ENCODE measurements around the gene NOX5.

Gene NOX5

DNA sequence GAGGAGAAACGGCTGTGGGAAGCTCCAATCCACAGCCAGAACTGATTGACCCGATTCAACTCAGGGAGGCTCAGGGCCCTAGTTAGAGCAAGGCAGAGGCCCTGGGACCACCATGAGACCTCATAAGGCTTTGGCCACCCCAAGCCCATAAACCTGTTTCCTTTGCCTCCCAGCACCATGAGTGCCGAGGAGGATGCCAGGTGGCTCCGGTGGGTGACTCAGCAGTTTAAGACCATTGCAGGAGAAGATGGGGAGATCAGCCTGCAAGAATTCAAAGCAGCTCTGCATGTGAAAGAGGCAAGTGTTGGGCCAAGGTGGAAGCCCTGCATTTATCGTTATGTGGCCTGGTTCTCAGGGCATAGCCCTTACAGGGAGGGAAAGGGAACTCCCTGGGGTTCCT lies 11.9 kb downstream of the NOX5 start:
- no peak for DNase-seq

DNA sequence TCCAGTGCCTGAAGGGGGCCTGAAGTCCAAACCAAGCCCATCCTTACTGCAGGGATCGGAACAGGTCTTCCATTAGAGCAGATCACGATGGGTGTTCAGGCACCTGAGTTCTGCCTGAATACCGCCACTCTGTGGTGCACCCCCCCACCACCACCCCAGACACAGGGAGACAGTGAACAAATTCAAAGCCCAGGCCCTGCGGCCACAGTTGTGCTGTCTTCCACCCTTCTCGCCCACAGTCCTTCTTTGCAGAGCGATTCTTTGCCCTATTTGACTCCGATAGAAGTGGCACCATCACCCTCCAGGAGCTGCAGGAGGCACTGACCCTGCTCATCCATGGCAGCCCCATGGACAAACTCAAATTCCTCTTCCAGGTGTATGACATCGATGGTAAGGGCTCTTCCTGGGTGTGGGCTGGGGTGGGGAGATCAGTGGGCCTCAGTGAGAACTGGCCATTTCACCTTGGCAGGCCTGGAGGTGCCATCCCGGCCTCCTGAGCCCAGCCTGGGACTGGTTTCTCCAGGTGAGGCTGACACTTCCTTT lies 13.6 kb downstream of the NOX5 start:
- DNase-seq, result no peak

DNA sequence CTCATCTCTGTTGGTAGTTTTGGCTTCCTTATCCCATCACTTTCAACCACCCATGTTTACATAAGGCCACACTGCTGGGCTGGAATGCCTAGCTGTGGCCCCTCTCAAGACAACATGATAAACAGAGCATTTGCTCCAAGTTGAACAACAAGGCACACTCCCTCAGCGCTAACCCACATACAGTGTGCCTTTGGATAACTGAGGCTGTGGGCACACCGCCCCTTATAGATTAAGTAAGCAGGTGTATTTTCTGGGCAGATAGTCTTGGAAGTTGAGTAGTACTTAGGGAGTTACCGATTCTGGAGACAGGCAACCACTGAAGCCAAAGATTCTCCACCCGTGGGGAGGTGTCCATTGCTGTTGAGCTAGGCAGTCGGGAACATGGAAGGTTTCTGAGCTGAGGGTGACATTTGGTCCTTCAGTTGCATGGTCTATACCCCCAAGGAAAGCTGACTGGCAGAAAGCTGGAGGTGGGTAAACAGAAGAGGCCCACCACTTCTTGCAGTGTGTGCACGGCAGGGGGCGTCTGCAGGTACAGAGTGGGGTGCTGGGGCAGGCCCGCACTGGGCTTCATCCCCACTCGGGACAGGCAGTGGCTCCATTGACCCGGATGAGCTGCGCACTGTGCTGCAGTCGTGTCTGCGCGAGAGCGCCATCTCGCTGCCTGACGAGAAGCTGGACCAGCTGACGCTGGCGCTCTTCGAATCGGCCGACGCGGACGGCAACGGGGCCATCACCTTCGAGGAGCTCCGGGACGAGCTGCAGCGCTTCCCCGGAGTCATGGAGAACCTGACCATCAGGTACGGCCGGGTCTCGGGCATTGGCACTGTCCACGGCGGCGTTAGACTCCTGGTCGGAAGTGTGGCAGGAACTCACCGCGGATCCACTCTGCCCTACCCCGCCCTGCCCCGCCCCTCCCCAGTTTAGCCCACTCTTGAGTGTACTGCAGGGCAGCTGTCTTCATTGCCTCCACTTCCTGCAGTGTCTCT lies 16.8 kb downstream of the NOX5 start:
- DNase-seq, result no peak

DNA sequence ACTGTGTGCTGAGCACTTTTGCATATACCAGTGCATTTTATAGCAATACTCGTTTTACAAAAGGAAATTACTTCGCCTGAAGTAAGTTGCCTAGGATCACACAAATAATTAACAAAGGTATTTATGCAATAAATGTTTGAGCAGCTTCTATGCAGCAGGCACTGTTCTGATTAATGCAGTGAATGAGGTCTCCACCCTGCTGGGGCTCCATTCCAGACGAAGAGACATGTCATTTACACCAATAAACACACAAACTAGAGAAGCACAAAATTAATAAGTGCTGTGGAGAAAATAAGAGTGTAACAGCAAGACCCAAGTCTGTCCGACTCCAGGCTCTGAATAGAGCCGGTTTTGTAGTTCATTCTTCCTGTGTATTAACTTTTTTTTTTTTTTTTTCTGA lies 17.5 kb downstream of the NOX5 start:
- no peak for DNase-seq

DNA sequence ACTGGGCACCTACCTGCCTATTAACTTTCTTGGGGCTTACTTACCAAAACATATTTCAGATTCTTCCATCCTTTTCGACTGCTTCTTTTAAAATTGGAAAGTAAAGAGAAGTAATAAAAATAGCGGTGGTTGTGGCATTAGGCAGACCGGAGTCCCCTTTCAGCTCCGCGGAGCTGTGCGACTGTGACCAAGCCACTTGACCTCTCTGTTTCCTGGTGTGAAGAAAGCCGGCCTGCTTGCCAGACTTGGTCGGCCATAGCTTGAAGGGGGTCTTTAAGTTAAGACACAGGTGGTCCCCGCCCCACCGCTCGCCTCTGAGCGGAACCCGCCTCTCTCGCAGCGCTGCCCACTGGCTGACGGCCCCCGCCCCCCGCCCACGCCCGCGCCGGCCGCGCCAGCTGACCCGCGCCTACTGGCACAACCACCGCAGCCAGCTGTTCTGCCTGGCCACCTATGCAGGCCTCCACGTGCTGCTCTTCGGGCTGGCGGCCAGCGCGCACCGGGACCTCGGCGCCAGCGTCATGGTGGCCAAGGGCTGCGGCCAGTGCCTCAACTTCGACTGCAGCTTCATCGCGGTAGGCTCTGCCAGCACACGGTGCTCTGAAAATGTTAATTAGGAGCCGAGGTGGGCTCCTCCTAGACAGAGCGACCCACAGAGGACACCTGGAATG lies 18.3 kb downstream of the NOX5 start:
- no peak for DNase-seq

DNA sequence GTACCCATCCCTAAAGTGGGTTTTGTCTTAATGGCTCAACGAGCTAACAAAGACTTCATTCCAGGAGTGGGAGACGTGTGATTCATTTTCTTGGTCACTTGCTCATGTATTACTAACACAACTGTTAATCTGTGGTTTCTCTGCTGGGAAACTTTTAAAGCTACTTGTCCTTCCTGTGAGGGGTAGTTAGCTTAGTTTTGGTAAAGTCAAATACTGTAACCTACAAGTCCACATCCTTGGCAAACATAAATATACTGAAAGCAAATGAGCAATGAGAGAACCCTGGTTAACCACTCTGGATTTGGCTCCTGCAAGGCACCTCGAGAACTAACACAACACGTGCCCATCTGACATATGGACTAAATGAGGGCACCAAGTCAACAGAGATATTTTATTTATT lies 19.9 kb downstream of the NOX5 start:
- no peak for DNase-seq

DNA sequence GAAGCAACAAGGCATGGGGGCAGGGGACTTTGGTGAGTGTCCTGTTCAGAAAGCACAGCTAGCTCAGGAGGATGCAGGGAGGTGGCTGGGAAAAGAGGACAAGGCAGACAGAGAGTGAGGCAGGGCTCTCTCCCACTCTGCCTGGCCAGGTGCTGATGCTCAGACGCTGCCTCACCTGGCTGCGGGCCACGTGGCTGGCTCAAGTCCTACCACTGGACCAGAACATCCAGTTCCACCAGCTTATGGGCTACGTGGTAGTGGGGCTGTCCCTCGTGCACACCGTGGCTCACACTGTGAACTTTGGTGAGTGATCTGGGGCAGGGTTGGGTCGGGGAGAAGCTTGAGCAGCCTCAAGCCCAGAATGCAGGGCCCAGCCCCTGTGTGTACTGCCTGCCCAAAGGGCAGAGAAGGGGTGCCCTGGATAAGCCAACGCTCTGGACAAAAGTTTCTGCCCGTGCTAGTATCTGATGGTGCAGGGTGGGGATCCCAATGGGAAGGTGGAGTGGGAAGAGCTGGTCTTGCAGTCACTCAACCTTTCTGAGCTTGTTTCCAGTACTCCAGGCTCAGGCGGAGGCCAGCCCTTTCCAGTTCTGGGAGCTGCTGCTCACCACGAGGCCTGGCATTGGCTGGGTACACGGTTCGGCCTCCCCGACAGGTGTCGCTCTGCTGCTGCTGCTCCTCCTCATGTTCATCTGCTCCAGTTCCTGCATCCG lies 20.9 kb downstream of the NOX5 start:
- DNase-seq, result no peak

DNA sequence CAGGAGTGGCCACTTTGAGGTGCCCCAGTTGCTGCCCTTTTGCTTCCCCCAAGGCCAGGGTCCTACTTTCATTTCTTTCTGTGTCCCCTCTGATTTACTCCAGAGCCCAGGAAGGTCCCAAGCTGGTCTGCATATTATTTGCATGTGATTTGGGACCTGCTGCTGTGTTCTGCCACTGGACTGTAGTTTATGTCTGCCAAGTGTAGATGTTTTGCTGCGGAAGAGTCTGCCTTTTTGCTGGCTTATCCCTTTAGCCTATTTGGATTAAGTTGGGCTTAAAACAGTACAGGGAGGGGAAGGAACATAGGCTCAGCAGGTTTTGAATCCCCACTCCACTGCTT lies 21.4 kb downstream of the NOX5 start:
- no peak for DNase-seq

DNA sequence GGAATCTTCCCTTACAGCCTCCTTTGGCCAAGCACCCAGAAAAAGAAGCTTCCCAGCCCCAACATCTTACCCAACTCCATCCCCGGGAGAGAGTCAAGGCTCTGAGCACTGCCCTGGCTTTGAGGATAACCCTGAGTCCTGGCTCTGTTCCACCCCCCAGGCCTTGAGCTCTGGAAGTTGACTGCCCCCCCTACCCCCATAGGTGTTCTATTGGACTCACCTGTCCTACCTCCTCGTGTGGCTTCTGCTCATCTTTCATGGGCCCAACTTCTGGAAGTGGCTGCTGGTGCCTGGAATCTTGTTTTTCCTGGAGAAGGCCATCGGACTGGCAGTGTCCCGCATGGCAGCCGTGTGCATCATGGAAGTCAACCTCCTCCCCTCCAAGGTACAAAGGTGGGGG lies 22.3 kb downstream of the NOX5 start:
- DNase-seq, result no peak

DNA sequence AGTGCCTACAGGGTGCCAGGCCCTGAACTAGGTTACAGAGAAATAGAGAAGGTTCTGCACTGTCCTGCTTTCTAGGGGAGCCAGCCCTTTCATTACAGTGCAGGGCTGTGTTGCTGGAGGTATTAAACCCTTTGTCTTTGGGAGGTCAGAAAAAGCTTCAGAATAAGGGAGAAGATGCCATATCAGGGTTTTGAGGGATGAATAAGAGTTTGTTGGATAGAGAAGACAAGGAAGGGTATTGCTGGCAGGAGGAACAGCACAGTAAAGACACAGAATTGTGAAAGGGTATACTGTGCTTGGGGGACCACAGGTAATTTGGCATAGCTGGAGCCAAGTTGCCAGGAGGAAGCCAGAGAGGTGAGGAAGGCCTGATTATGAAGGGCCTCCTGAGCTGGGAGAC lies 23.0 kb downstream of the NOX5 start:
- DNase-seq, result no peak

DNA sequence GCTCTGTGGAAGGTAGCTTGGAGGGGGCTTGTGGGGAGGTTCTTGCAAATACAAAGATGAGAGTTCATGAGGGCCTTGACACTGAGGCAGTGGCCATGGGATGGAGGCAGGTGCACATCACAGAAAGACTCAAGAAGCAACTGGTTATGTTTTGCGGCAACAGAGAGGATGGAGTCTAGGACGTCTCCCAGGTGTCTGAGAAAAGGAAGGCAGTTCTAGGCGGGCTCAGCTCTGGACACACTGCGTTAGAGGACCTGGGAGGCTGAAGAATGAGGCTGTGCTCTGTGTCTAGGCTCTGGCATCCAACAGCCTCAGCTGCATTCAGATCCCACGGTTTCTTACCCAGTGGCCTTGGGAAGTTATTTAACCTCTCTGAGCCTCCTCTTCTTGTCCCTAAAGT lies 23.5 kb downstream of the NOX5 start:
- no peak for DNase-seq

DNA sequence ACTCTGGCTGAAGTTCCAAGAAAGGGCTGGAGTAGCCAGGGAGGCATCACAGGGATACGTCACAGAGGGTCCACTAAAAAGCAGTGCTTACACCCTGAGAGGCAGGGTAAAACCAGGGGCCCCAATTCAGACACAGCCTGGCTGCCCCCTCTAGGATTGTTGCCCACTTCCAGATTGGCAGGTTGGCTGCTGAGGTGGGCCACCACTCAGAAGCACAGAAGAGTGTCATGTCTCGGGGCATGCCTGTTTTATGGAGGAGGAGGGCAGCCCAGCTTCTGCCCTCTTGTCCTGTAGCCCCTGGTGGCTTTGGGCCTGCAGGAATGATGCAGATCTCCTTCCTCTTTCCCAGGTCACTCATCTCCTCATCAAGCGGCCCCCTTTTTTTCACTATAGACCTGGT lies 24.0 kb downstream of the NOX5 start:
- DNase-seq, result no peak

DNA sequence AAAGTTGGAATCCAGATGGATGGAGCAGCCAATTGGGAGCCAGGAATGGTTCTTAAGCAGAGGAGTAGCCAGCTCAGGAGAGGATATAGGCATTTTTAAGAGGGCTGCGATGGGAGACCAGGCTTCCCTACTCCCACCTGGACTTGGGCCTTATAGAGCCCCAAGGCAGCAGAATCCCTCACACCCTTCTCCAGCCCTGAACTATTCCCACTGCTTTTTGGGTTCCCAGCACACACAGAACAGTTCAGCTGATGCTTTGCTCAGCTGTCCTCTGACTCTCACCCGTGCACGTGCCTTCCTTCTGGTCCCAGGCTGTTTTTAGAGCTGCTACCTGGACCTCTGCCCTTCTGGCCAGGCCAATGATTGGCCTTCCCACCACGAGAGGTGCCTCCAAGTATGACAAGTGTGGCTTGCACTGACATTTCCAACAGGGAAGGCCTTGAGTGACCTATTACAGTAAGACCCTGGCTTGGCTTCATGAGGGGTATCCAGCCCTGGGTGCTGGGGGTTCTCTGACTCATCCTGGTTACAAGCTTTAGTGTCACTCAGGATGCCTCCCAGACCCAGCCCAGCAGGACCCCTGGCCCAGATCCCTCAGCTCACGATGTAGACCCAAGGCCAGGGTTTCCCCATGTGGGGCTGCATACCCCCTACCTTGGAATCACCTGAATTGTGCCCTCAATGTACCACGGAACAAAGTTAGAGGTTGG lies 25.2 kb downstream of the NOX5 start:
- DNase-seq, result no peak

DNA sequence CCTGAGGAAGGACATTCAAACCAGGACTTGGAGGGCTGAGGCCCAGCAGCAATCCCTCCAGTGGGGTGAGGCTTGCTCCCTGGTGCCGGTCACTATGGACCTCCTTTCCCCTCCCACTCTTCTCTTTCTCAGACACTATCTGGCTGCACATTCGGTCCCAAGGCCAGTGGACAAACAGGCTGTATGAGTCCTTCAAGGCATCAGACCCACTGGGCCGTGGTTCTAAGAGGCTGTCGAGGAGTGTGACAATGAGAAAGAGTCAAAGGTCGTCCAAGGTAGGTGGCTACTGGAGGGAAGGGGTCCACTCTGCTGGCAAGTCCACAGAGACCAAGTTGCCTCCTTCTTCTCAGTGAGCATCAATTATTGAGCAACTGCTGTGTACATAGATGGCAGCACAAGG lies 28.0 kb downstream of the NOX5 start:
- DNase-seq, result no peak

DNA sequence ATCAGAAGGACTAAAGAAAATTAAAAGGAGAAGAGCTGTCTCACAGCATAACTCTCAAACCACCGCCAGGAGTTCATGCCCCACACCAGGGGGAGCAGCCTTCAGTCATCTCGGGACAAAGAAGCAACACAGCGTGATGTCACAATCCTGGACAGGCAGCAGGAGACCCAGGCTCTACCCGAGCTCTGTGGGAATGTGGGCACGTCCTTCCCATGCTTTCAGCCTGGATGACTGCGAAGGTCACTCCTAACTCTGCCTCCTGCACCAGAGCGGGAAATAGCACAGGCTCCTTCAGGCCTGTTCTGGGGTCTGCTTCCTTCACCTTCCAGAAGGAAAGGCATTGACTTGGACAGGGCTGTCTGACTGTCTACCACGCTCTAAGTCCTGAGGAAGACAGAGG lies 31.3 kb downstream of the NOX5 start:
- no peak for DNase-seq

DNA sequence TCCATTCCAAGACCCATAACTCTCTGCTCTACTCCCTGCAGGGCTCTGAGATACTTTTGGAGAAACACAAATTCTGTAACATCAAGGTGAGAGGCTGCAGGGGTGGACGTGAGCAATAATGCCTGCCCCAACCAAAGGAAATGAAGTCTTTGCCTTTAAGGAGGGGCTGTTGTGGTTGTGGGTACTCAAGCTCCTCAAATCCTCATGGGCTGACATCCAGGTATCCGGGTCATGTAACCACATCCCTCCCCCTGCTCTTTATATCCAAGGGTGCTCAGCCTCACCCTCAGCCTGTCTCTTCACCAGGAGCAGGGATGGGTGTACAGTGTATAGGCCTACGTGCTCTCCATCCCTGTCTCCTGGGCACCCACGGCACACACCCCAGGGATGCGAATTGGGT lies 32.3 kb downstream of the NOX5 start:
- no peak for DNase-seq

DNA sequence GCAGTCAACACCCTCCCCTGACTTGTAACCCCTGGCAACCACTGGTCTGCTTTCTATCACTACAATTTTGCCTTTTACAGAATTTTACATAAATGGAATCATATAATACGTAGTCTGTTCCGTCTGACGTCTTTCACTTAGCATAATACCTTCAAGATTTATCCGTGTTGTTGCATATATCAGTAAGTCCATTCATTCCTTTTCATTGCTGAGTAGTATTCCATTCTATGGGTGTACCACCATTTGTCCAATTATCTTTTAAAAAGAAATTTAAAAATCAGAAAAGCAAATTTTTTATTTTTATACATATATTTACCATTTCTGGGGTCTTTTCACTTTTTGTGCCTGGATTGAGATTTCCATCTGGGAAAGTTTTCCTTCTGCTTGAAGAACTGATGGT lies 35.5 kb downstream of the NOX5 start:
- DNase-seq, result no peak

DNA sequence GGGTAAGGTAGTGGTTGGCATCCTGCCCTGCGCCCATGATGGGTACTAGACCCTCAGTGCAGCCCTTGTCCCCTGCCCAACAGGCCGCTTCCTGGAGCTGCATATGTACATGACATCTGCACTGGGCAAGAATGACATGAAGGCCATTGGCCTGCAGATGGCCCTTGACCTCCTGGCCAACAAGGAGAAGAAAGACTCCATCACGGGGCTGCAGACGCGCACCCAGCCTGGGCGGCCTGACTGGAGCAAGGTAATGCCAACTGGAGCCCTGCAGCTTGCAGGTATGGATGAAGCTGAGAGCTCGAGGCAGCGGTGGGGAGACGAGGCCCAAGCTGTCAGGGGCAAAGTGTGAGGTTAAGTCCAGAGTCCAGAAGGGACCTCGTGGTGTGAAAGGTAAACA lies 40.8 kb downstream of the NOX5 start:
- DNase-seq, result no peak

DNA sequence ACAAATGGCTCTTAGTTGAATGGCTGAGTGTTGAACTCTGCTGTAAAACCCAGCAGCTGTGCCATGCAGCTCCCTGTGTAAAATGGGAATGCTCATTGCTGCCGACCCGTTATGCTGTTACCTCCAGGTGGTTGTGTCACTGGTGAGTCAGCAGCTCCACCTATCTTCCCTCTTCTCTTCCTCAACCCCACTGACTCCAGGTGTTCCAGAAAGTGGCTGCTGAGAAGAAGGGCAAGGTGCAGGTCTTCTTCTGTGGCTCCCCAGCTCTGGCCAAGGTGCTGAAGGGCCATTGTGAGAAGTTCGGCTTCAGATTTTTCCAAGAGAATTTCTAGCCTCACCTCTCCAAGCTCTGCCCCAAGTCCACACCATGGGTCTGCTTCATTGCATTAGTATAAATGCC lies 41.9 kb downstream of the NOX5 start:
- no peak for DNase-seq

DNA sequence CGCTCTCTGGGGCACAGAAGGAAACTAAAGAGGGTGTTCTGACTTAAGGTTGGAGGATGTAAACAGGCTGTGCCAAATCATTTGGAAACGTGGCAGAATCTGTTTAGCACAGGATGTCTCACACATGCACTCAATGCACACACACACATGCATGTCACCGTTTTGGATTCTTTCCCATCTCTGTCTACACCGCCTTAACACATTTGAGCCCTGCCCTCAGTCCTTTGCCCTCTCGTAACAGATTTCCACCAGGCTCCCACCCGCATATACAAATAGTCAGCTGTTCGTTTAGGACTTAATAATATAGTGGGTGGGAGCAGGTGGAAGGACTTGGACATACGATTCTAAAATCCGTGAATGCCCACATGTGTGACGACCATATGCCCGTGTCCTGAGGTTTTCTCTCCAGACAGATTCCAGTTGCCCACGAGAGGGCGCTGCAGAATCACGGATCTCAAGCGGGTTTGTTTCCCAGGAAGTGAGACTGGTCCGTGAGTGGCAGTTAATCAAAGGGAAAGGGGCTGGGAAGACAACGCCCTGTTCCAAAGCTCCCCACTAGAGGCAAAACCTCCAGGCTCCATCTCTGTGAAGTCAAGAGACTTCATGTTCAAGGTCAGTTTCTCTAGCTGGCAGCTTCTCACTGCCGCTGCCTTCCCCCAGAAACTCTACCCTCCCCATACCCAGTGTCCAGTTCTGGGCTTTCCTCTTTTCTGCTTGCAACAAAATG lies 44.5 kb downstream of the NOX5 start:
- DNase-seq, result peak; percentile 53

DNA sequence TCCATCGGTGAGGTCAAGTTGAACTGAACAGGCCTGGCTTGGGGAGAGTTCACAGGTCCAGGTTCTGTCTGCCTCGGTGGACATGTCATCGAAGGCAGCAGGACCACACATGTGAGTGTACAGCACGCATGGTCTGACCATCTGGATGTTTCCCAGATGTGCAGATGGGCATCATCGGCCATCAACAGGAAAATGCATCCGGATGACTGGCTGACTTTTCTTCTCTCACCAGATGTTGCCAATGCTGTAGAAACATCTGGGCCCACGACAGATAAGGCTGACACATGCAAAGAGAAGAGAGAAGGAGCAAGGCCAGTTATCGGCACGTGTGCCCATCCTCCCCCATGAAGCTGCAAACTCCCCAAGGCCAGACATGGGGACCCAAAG lies 45.1 kb downstream of the NOX5 start:
- DNase-seq, result no peak

DNA sequence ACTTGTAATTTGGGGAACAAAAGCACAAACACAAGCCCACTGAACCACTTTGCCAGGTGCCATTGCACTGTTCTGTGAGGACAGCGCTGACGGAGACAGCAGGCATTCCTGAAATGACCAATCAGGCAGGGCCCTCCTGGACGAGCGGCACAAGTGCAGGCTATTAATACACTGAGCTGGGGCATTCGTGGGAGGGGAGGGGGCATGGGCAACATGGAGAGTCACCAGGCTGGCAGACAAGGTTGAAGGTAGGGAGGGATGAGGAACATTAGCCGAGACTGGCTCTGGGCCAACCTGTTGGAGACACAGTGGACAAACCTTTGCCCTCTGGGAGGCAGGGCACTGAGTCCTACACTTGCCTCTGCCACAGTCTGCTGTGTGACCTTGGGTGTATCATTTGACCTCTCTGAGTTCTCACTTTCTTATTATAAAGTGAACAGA lies 45.6 kb downstream of the NOX5 start:
- no peak for DNase-seq

Measured in Kasumi-1 (cell line).